Measurements from ENCODE around the gene CES3. TPM values are rescaled to one million over a fixed set of nuclear protein-coding genes. Genes with fewer than 3 reads are reported as not detected.

Gene CES3
- total and polyA plus RNA-seq, 4 donors = 0.19 to 28.3 (median 12.5) TPM

DNA sequence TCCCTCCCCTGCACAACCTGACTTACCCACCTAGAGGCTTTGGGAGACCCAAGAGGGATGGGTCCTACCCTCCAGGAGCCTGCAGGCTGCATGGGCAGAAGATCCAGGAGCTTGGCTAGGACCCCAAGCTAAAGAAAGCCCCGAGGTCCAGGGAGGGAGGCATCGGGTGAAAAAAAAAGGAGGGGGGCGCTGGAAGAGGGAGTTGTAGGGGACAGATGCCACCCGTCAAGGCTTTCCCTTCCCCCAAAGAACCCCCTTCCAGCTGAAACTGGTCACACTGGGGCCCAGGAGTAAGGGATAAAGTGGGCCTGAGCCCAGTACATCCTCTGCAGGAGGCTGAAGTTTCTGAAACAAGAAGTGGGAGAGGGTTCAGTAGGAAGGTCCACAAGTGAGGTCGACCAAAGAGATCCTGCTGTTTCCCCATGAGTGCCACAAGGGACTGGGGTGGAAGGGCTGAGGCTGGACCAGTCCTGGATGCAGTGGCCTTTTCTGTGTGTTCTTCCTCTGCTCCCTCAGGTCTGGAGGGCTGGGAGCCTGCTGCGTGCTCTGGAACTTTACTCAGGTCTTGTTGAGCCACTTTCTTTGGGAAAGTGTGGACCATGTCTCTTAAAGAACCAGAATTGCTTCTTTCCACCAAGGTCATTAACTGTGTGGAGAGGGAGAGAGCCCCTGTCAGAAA lies 53.7 kb downstream of the CES3 start:
- TF ChIP-seq RXRA (IDR thresholded peaks at IDR 0.05) = no peak
- TF ChIP-seq EGR1 (IDR thresholded peaks at IDR 0.05; ENCODE audit: low read depth in 2 of 2) = no peak
- no peak for TF ChIP-seq YY1 (IDR thresholded peaks at IDR 0.05)
- no peak for TF ChIP-seq ATF3 (IDR thresholded peaks at IDR 0.05)
- H3K4me3 ChIP-seq (ENCODE audit: low read depth in 1 of 3, low read length in 3 of 3) = no peak overlapping the region
- no peaks in the 10 kb centered on the region for H3K36me3 ChIP-seq (ENCODE audit: control insufficient read depth in 4 of 4, insufficient read depth in 3 of 4, low read depth in 1 of 4, low read length in 3 of 4)
- no peaks in the 10 kb centered on the region for H3K9me3 ChIP-seq (ENCODE audit: control insufficient read depth in 4 of 4, low read length in 3 of 4)
- no peaks in the 10 kb centered on the region for H3K27me3 ChIP-seq (ENCODE audit: control insufficient read depth in 4 of 4, insufficient read depth in 4 of 4, low read length in 3 of 4)
- WGBS = 78% methylated on average over 6 of the region's 6 CpGs
- H3K4me1 ChIP-seq (ENCODE audit: control insufficient read depth in 4 of 4, insufficient read depth in 4 of 4, low read length in 3 of 4) = peaks cover 5 to 10% (median 7%) of the 10 kb centered on the region in 4 donors
- H3K9ac ChIP-seq (ENCODE audit: low read depth in 1 of 2, low read length in 2 of 2) = no peak overlapping the region
- DNase-seq (ENCODE audit: low spot score) = no peak
- H3K27ac ChIP-seq (ENCODE audit: low read depth in 1 of 2, low read length in 2 of 2) = no peak overlapping the region

DNA sequence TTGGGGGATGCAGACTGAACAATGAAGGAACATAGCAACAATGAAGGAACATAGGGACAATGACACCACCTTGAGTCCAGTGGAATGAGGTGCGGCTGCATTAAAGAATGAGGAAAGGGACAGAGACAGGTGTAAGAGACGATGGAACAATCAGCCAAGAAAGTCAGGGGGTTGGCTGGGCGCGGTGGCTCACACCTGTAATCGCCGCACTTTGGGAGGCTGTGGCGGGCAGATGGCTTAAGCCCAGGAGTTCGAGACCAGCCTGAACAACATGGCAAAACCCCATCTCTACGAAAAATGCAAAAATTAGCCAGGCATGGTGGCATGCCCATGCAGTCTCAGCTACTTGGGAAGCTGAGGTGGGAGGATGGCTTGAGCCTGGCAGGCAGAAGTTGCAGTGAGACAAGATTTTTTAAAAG lies 54.3 kb downstream of the CES3 start:
- WGBS = 88% methylated on average over 9 of the region's 9 CpGs
- no peak for DNase-seq (ENCODE audit: low spot score)

GRCh38 chr16:67016143-67016542 lies 55.1 kb downstream of the CES3 start:
- Histone ChIP-seq H3K4me1 (ENCODE audit: control insufficient read depth in 4 of 4, insufficient read depth in 4 of 4, low read length in 3 of 4) (peaks cover 5 to 10% (median 7%) of the 10 kb centered on the region in 4 donors), H3K36me3 (ENCODE audit: control insufficient read depth in 4 of 4, insufficient read depth in 3 of 4, low read depth in 1 of 4, low read length in 3 of 4) (no peaks in the 10 kb centered on the region), H3K9me3 (ENCODE audit: control insufficient read depth in 4 of 4, low read length in 3 of 4) (no peaks in the 10 kb centered on the region), H3K4me3 (ENCODE audit: low read depth in 1 of 3, low read length in 3 of 3) (no peak overlapping the region), H3K27ac (ENCODE audit: low read depth in 1 of 2, low read length in 2 of 2) (no peak overlapping the region), H3K27me3 (ENCODE audit: control insufficient read depth in 4 of 4, insufficient read depth in 4 of 4, low read length in 3 of 4) (no peaks in the 10 kb centered on the region), H3K9ac (ENCODE audit: low read depth in 1 of 2, low read length in 2 of 2) (no peak overlapping the region)
- DNase-seq (ENCODE audit: low spot score) = no peak
- TF ChIP-seq, protein P1, sequence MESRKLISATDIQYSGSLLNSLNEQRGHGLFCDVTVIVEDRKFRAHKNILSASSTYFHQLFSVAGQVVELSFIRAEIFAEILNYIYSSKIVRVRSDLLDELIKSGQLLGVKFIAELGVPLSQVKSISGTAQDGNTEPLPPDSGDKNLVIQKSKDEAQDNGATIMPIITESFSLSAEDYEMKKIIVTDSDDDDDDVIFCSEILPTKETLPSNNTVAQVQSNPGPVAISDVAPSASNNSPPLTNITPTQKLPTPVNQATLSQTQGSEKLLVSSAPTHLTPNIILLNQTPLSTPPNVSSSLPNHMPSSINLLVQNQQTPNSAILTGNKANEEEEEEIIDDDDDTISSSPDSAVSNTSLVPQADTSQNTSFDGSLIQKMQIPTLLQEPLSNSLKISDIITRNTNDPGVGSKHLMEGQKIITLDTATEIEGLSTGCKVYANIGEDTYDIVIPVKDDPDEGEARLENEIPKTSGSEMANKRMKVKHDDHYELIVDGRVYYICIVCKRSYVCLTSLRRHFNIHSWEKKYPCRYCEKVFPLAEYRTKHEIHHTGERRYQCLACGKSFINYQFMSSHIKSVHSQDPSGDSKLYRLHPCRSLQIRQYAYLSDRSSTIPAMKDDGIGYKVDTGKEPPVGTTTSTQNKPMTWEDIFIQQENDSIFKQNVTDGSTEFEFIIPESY (IDR thresholded peaks at IDR 0.05) = no peak
- TF ChIP-seq JUND (IDR thresholded peaks at IDR 0.05) (no peak), NR2F2 (IDR thresholded peaks at IDR 0.05) (no peak), CTCF (IDR thresholded peaks at IDR 0.05; ENCODE audit: low read depth, low read length, missing input control) (no peak), FOXA1 (IDR thresholded peaks at IDR 0.05) (no peak), FOXA2 (IDR thresholded peaks at IDR 0.05) (no peak), ATF3 (IDR thresholded peaks at IDR 0.05) (no peak), YY1 (IDR thresholded peaks at IDR 0.05) (no peak), RXRA (IDR thresholded peaks at IDR 0.05) (no peak), RAD21 (IDR thresholded peaks at IDR 0.05) (no peak), SP1 (IDR thresholded peaks at IDR 0.05) (no peak)
- TF ChIP-seq, protein P2, sequence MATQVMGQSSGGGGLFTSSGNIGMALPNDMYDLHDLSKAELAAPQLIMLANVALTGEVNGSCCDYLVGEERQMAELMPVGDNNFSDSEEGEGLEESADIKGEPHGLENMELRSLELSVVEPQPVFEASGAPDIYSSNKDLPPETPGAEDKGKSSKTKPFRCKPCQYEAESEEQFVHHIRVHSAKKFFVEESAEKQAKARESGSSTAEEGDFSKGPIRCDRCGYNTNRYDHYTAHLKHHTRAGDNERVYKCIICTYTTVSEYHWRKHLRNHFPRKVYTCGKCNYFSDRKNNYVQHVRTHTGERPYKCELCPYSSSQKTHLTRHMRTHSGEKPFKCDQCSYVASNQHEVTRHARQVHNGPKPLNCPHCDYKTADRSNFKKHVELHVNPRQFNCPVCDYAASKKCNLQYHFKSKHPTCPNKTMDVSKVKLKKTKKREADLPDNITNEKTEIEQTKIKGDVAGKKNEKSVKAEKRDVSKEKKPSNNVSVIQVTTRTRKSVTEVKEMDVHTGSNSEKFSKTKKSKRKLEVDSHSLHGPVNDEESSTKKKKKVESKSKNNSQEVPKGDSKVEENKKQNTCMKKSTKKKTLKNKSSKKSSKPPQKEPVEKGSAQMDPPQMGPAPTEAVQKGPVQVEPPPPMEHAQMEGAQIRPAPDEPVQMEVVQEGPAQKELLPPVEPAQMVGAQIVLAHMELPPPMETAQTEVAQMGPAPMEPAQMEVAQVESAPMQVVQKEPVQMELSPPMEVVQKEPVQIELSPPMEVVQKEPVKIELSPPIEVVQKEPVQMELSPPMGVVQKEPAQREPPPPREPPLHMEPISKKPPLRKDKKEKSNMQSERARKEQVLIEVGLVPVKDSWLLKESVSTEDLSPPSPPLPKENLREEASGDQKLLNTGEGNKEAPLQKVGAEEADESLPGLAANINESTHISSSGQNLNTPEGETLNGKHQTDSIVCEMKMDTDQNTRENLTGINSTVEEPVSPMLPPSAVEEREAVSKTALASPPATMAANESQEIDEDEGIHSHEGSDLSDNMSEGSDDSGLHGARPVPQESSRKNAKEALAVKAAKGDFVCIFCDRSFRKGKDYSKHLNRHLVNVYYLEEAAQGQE (IDR thresholded peaks at IDR 0.05) = no peak

More for the DNA sequence above, 54.3 kb downstream of the CES3 start:
- Histone ChIP-seq H3K9ac (ENCODE audit: low read depth in 1 of 2, low read length in 2 of 2) (no peak overlapping the region), H3K27ac (ENCODE audit: low read depth in 1 of 2, low read length in 2 of 2) (no peak overlapping the region), H3K4me3 (ENCODE audit: low read depth in 1 of 3, low read length in 3 of 3) (no peak overlapping the region), H3K9me3 (ENCODE audit: control insufficient read depth in 4 of 4, low read length in 3 of 4) (no peaks in the 10 kb centered on the region), H3K36me3 (ENCODE audit: control insufficient read depth in 4 of 4, insufficient read depth in 3 of 4, low read depth in 1 of 4, low read length in 3 of 4) (no peaks in the 10 kb centered on the region), H3K4me1 (ENCODE audit: control insufficient read depth in 4 of 4, insufficient read depth in 4 of 4, low read length in 3 of 4) (peaks cover 5 to 10% (median 7%) of the 10 kb centered on the region in 4 donors), H3K27me3 (ENCODE audit: control insufficient read depth in 4 of 4, insufficient read depth in 4 of 4, low read length in 3 of 4) (no peaks in the 10 kb centered on the region)
- peak; percentile 28 for TF ChIP-seq CTCF (IDR thresholded peaks at IDR 0.05; ENCODE audit: low read depth, low read length, missing input control)
- peak; percentile 65 to 68 for TF ChIP-seq RAD21 (IDR thresholded peaks at IDR 0.05)
- TF ChIP-seq TAF1 (conservative IDR thresholded peaks at IDR 0.05) = no peak
